ENCODE results near the gene ASAP3.
"Not testable (repeated sequence)": the region's sequence is repeated elsewhere in the genome, so short reads cannot be mapped to it uniquely, and the experiment has no call there.

ASAP3 gene

GRCh38 chr1:23514111-23514679, 30.2 kb upstream of the ASAP3 start:
- no peak for DNase-seq (ENCODE audit: low read depth, low spot score)

- DNase-seq (ENCODE audit: low read depth, low spot score): no peak
Measured at GRCh38 chr1:23509896-23510295, 25.9 kb upstream of the ASAP3 start.

GRCh38 chr1:23506376-23507107, 22.6 kb upstream of the ASAP3 start:
- no peak for DNase-seq (ENCODE audit: low read depth, low spot score)

GRCh38 chr1:23505851-23506250, 21.9 kb upstream of the ASAP3 start:
- no peak for DNase-seq (ENCODE audit: low read depth, low spot score)

GRCh38 chr1:23504156-23504555, 20.2 kb upstream of the ASAP3 start:
- DNase-seq (ENCODE audit: low read depth, low spot score): not testable (repeated sequence)

- no peak for DNase-seq (ENCODE audit: low read depth, low spot score)
Measured at GRCh38 chr1:23502951-23503350, 19.0 kb upstream of the ASAP3 start.

- DNase-seq (ENCODE audit: low read depth, low spot score): no peak
Measured at GRCh38 chr1:23500466-23500865, 16.5 kb upstream of the ASAP3 start.

- DNase-seq (ENCODE audit: low read depth, low spot score): no peak
Measured at GRCh38 chr1:23497777-23498439, 13.9 kb upstream of the ASAP3 start.

GRCh38 chr1:23496490-23497181, 12.7 kb upstream of the ASAP3 start:
- no peak for DNase-seq (ENCODE audit: low read depth, low spot score)

- DNase-seq (ENCODE audit: low read depth, low spot score): not testable (repeated sequence)
Measured at GRCh38 chr1:23494836-23495235, 10.9 kb upstream of the ASAP3 start.

GRCh38 chr1:23492776-23493175, 8.8 kb upstream of the ASAP3 start:
- DNase-seq (ENCODE audit: low read depth, low spot score): not testable (repeated sequence)

- no peak for DNase-seq (ENCODE audit: low read depth, low spot score)
Measured at GRCh38 chr1:23492132-23492720, 8.2 kb upstream of the ASAP3 start.

GRCh38 chr1:23489842-23490241, 5.9 kb upstream of the ASAP3 start:
- DNase-seq (ENCODE audit: low read depth, low spot score): no peak

- no peak for DNase-seq (ENCODE audit: low read depth, low spot score)
Measured at GRCh38 chr1:23485002-23485332, 988 bp upstream of the ASAP3 start.

GRCh38 chr1:23484253-23485001, 448 bp upstream of the ASAP3 start:
- peak; percentile 55 for DNase-seq (ENCODE audit: low read depth, low spot score)

- DNase-seq (ENCODE audit: low read depth, low spot score): no peak
Measured at GRCh38 chr1:23481904-23482303, 2.1 kb downstream of the ASAP3 start.

- no peak for DNase-seq (ENCODE audit: low read depth, low spot score)
Measured at GRCh38 chr1:23481026-23481597, 2.9 kb downstream of the ASAP3 start.

GRCh38 chr1:23480187-23481025, 3.6 kb downstream of the ASAP3 start:
- DNase-seq (ENCODE audit: low read depth, low spot score): no peak

GRCh38 chr1:23479666-23479941, 4.4 kb downstream of the ASAP3 start:
- no peak for DNase-seq (ENCODE audit: low read depth, low spot score)

- no peak for DNase-seq (ENCODE audit: low read depth, low spot score)
Measured at GRCh38 chr1:23478896-23479665, 4.9 kb downstream of the ASAP3 start.
